HepG2 (cell line): ENCODE data around the gene FRMD1.

Experiments used
- CHD2 ChIP-seq: IDR thresholded peaks from 2 replicates; pipeline ENCODE4 v1.6.1; 2011; ENCODE audit warnings: low read depth, low read length, improper control_type of control experiment
- SMAD3 ChIP-seq: sonication (generic); formaldehyde crosslinking; IDR thresholded peaks from 2 replicates; pipeline ENCODE4 v1.4.0; 2020; ENCODE audit warnings: missing genetic modification reagents
- TEAD3 ChIP-seq: optimal IDR thresholded peaks from 2 replicates; pipeline ENCODE3; 2016; ENCODE audit warnings: borderline replicate concordance
- TF ChIP-seq, protein P1 (sequence below): sonication (generic); formaldehyde crosslinking; conservative IDR thresholded peaks from 2 replicates; pipeline ENCODE4 v1.4.0; 2020; ENCODE audit warnings: missing genetic modification reagents
- TF ChIP-seq, protein P2 (sequence below): sonication (generic); IDR thresholded peaks from 2 replicates; pipeline ENCODE4 v1.6.1; 2016; ENCODE audit warnings: low read depth, borderline replicate concordance
- TF ChIP-seq, protein P3 (sequence below): sonication (generic); formaldehyde crosslinking; IDR thresholded peaks from 2 replicates; pipeline ENCODE4 v1.8.1; 2023; ENCODE audit warnings: missing genetic modification reagents, inconsistent platforms, borderline replicate concordance

DNA sequence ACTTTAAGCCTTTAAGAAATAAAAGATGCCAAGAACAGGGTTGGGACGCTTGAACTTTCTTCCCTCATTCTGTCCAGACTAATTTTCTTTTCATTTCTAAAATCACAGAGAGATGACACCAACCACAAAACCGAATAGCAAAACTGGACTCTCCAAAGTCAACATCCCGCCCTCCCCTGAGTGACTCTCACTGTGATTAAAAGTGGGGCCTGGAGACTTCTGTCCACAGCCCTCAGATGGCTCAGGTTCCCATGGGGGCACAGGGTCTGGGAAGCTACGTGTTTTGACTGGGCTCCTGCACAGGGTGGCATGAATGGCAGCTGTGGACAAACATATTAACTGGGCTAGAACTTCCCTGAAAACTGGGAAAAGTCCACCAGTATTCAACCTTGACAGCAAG is 6.3 kb downstream of the FRMD1 start:
- TF ChIP-seq, protein P1, sequence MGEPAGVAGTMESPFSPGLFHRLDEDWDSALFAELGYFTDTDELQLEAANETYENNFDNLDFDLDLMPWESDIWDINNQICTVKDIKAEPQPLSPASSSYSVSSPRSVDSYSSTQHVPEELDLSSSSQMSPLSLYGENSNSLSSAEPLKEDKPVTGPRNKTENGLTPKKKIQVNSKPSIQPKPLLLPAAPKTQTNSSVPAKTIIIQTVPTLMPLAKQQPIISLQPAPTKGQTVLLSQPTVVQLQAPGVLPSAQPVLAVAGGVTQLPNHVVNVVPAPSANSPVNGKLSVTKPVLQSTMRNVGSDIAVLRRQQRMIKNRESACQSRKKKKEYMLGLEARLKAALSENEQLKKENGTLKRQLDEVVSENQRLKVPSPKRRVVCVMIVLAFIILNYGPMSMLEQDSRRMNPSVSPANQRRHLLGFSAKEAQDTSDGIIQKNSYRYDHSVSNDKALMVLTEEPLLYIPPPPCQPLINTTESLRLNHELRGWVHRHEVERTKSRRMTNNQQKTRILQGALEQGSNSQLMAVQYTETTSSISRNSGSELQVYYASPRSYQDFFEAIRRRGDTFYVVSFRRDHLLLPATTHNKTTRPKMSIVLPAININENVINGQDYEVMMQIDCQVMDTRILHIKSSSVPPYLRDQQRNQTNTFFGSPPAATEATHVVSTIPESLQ (CRISPR knock-in tag), result no peak
- TF ChIP-seq CHD2 (no peak), SMAD3 (CRISPR knock-in tag) (no peak), TEAD3 (CRISPR knock-in tag) (no peak)
- TF ChIP-seq, protein P2, sequence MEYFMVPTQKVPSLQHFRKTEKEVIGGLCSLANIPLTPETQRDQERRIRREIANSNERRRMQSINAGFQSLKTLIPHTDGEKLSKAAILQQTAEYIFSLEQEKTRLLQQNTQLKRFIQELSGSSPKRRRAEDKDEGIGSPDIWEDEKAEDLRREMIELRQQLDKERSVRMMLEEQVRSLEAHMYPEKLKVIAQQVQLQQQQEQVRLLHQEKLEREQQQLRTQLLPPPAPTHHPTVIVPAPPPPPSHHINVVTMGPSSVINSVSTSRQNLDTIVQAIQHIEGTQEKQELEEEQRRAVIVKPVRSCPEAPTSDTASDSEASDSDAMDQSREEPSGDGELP, result no peak
- TF ChIP-seq, protein P3, sequence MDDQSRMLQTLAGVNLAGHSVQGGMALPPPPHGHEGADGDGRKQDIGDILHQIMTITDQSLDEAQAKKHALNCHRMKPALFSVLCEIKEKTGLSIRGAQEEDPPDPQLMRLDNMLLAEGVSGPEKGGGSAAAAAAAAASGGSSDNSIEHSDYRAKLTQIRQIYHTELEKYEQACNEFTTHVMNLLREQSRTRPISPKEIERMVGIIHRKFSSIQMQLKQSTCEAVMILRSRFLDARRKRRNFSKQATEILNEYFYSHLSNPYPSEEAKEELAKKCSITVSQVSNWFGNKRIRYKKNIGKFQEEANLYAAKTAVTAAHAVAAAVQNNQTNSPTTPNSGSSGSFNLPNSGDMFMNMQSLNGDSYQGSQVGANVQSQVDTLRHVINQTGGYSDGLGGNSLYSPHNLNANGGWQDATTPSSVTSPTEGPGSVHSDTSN, result no peak
